GM23338 (cell line): ENCODE measurements around the gene ZFP36L1. TPM values are rescaled to one million over a fixed set of nuclear protein-coding genes. Genes with fewer than 3 reads are reported as not detected.

ENCODE experiments used
- ATAC-seq: fragments of 200-7000 bp; cut with Tn5 transposase; 3 replicates; pipeline ENCODE4 v1.9.1; 2020
- DNase-seq: peaks from one replicate; pipeline ENCODE4 v3.0.0-alpha.2; 2015; ENCODE audit warnings: low spot score
- H2AFZ ChIP-seq: fragments of 200-600 bp; sonication (generic); 2 replicates; pipeline ENCODE4 v1.8.0; 2016; ENCODE audit warnings: antibody characterized with exemption, mild to moderate bottlenecking, moderate library complexity
- H3F3A ChIP-seq: fragments of 200-600 bp; sonication (generic); replicated peaks from 2 replicates; pipeline ENCODE4 v1.8.0; 2017; ENCODE audit warnings: antibody characterized with exemption, mixed run types, low read depth
- H3K27ac ChIP-seq: fragments of 200-600 bp; sonication (generic); 2 replicates; pipeline ENCODE4 v1.6.1; 2016; ENCODE audit warnings: low read depth
- H3K27me3 ChIP-seq: fragments of 200-600 bp; sonication (generic); 2 replicates; pipeline ENCODE4 v1.8.0; 2016; ENCODE audit warnings: mild to moderate bottlenecking, mixed run types, moderate library complexity; ENCODE audit not compliant: insufficient read depth
- H3K36me3 ChIP-seq: fragments of 200-600 bp; sonication (generic); 2 replicates; pipeline ENCODE4 v1.8.0; 2016; ENCODE audit warnings: mild to moderate bottlenecking; ENCODE audit not compliant: insufficient read depth
- H3K4me1 ChIP-seq: fragments of 200-600 bp; sonication (generic); 2 replicates; pipeline ENCODE4 v1.8.0; 2016; ENCODE audit warnings: mild to moderate bottlenecking, moderate library complexity; ENCODE audit not compliant: insufficient read depth
- H3K4me2 ChIP-seq: fragments of 200-600 bp; sonication (generic); 2 replicates; pipeline ENCODE4 v1.7.1; 2017; ENCODE audit warnings: mixed run types
- H3K4me3 ChIP-seq: fragments of 200-600 bp; sonication (generic); 2 replicates; pipeline ENCODE4 v1.6.1; 2016; ENCODE audit warnings: mixed run types
- H3K79me2 ChIP-seq: fragments of 200-600 bp; sonication (generic); replicated peaks from 2 replicates; pipeline ENCODE4 v1.8.0; 2017; ENCODE audit warnings: mild to moderate bottlenecking; ENCODE audit not compliant: insufficient read depth
- H3K9me2 ChIP-seq: fragments of 200-600 bp; sonication (generic); 2 replicates; pipeline ENCODE4 v1.8.0; 2017; ENCODE audit not compliant: insufficient read depth
- H4K20me1 ChIP-seq: fragments of 200-600 bp; sonication (generic); replicated peaks from 2 replicates; pipeline ENCODE4 v1.8.0; 2017; ENCODE audit warnings: mild to moderate bottlenecking; ENCODE audit not compliant: insufficient read depth
- H3K27ac Mint-ChIP-seq: 2 replicates; pipeline ENCODE4 v1.8.0; 2020; ENCODE audit warnings: inconsistent platforms, mild to moderate bottlenecking, moderate library complexity, mixed read lengths
- H3K27me3 Mint-ChIP-seq: 3 replicates; pipeline ENCODE4 v1.8.0; 2022; ENCODE audit warnings: low read depth, mild to moderate bottlenecking, moderate library complexity, mixed read lengths, inconsistent platforms; ENCODE audit not compliant: insufficient read depth, poor library complexity
- H3K36me3 Mint-ChIP-seq: 3 replicates; pipeline ENCODE4 v1.8.0; 2021; ENCODE audit warnings: low read depth, mild to moderate bottlenecking, inconsistent platforms, moderate library complexity, mixed read lengths
- H3K4me1 Mint-ChIP-seq: 3 replicates; pipeline ENCODE4 v1.8.0; 2020; ENCODE audit warnings: mild to moderate bottlenecking, inconsistent platforms, mixed read lengths
- H3K4me3 Mint-ChIP-seq: 3 replicates; pipeline ENCODE4 v1.8.0; 2021; ENCODE audit warnings: moderate library complexity, mild to moderate bottlenecking, inconsistent platforms, mixed read lengths
- H3K9me3 Mint-ChIP-seq: 3 replicates; pipeline ENCODE4 v1.8.0; 2020; ENCODE audit warnings: moderate library complexity, mild to moderate bottlenecking, inconsistent platforms, mixed read lengths
- CREB1 ChIP-seq: fragments of 250-450 bp; sonication (Bioruptor Pico); IDR thresholded peaks from 2 replicates; pipeline ENCODE4 v1.5.0; 2020; ENCODE audit warnings: low read depth, mild to moderate bottlenecking, moderate library complexity
- EZH2 ChIP-seq: fragments of 200-600 bp; sonication (generic); IDR thresholded peaks from one replicate; pipeline ENCODE4 v1.8.0; 2017; ENCODE audit warnings: antibody characterized with exemption, mild to moderate bottlenecking, low read depth; ENCODE audit not compliant: unreplicated experiment
- NANOG ChIP-seq: IDR thresholded peaks from 2 replicates; pipeline ENCODE4 v1.6.1; 2016; ENCODE audit warnings: antibody characterized with exemption, borderline replicate concordance
- POLR2AphosphoS5 ChIP-seq: IDR thresholded peaks from 2 replicates; pipeline ENCODE4 v1.6.1; 2016; ENCODE audit warnings: antibody characterized with exemption, low read depth
- STAT1 ChIP-seq: IDR thresholded peaks from one replicate; pipeline ENCODE4 v1.6.1; 2016; ENCODE audit warnings: antibody characterized with exemption; ENCODE audit not compliant: unreplicated experiment
- ZNF114 ChIP-seq: fragments of 250-450 bp; sonication (Bioruptor Pico); IDR thresholded peaks from 2 replicates; pipeline ENCODE4 v1.5.0; 2020; ENCODE audit warnings: mild to moderate bottlenecking, moderate library complexity
- ZNF331 ChIP-seq: fragments of 250-450 bp; sonication (Bioruptor Pico); IDR thresholded peaks from 2 replicates; pipeline ENCODE4 v1.5.0; 2020; ENCODE audit warnings: low read depth, mild to moderate bottlenecking, moderate library complexity
- ZNF462 ChIP-seq: fragments of 250-450 bp; sonication (Bioruptor Pico); IDR thresholded peaks from 2 replicates; pipeline ENCODE4 v1.5.0; 2020; ENCODE audit warnings: mild to moderate bottlenecking, moderate library complexity
- polyA plus RNA-seq: library from polyadenylated mRNA; unstranded; fragments of >200 nt; fragmentation: Nextera tagmentation; extraction: Ambion mirVana; gene quantifications from 2 replicates; pipeline ENCODE4 v1.2.1, GENCODE V29; 2016
- total RNA-seq: library from RNA; depleted of rRNA; stranded (reverse); fragments of >200 nt; shearing (Covaris generic); gene quantifications from 2 replicates; pipeline ENCODE4 v1.2.3, GENCODE V29; 2014
- TF ChIP-seq, protein P1 (sequence below), 2 experiments: fragments of 200-600 bp in 1 of 2; sonication (generic) in 1 of 2; conservative IDR thresholded peaks; 2 replicates each; pipeline versions ENCODE4 v1.5.1 to v1.6.1; 2016 to 2017; ENCODE audit warnings: antibody characterized with exemption in 2 of 2, low read depth in 2 of 2, mild to moderate bottlenecking in 2 of 2, moderate library complexity in 1 of 2

Gene ZFP36L1
- total and polyA plus RNA-seq, 2 experiments from 2014 or later, result 148 to 382 TPM

DNA sequence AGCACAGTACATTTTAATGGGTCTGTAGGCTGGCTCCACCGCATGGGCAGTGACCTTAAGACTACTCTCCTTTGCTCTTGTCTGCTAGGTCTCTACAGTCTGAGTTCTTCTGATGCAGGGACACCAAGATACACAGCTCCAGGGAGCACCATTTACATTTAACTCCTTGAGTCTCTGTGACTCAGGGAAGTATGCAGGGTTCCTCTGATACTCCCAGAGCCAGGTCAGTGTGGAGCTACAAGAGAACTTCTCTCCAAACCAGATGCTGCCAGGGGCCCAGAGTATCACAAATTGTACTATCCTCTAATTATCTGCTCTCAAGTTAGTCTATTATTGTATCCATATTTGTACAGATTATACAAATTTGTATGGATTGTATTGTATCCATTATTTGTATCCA, 15.2 kb downstream of the ZFP36L1 start (continued):
- TF ChIP-seq ZNF462 (CRISPR knock-in tag), result no peak

DNA sequence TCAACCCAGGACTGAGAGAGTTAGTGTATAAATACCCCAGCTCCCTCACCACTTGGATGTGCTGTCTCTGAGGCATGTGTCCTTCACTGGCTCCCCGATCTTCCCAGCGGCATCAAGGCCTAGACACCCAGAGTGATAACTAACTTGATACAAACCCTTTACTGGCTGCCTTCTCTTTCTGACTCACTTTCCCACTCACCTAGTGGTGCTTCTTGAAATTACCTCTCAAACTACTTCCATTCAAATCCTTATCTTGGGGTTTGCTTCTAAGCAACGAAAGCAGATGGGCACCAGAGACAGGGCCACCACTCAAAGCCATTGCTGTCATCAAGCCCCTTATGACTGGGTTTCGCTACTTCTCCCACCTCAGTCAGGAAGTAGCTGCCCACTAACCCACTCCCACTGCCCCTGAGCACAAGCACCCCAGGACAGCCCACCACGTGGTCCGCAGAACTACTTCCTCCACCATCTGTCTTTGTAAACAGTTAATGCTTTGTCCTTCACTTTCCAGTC, 17.2 kb downstream of the ZFP36L1 start:
- Histone ChIP-seq H4K20me1 (no peaks in the 10 kb centered on the region), H2AFZ (no peak overlapping the region), H3K27ac (no peak overlapping the region), H3K27me3 (no peaks in the 10 kb centered on the region), H3K36me3 (no peaks in the 10 kb centered on the region), H3K4me2 (no peak overlapping the region), H3K4me1 (no peaks in the 10 kb centered on the region; the same call in 1 of the 2 replicates), H3K79me2 (no peaks in the 10 kb centered on the region), H3K9me2 (no peaks in the 10 kb centered on the region), H3F3A (no peaks in the 10 kb centered on the region), H3K4me3 (no peak overlapping the region)
- peaks cover 11% of the 10 kb centered on the region for H3K4me1 Mint-ChIP-seq
- H3K27ac Mint-ChIP-seq, result no peak overlapping the region
- ATAC-seq (peak; percentile 76), DNase-seq (peak; percentile 74)
- no peaks in the 10 kb centered on the region; the same call in 2 of the 3 replicates for H3K9me3 Mint-ChIP-seq
- H3K27me3 Mint-ChIP-seq, result peaks cover 1% of the 10 kb centered on the region
- no peak for TF ChIP-seq CREB1
- TF ChIP-seq NANOG, result no peak
- TF ChIP-seq STAT1, result no peak
- TF ChIP-seq ZNF114 (CRISPR knock-in tag), result no peak
- no peak for TF ChIP-seq POLR2AphosphoS5
- TF ChIP-seq, protein P1, sequence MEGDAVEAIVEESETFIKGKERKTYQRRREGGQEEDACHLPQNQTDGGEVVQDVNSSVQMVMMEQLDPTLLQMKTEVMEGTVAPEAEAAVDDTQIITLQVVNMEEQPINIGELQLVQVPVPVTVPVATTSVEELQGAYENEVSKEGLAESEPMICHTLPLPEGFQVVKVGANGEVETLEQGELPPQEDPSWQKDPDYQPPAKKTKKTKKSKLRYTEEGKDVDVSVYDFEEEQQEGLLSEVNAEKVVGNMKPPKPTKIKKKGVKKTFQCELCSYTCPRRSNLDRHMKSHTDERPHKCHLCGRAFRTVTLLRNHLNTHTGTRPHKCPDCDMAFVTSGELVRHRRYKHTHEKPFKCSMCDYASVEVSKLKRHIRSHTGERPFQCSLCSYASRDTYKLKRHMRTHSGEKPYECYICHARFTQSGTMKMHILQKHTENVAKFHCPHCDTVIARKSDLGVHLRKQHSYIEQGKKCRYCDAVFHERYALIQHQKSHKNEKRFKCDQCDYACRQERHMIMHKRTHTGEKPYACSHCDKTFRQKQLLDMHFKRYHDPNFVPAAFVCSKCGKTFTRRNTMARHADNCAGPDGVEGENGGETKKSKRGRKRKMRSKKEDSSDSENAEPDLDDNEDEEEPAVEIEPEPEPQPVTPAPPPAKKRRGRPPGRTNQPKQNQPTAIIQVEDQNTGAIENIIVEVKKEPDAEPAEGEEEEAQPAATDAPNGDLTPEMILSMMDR (conservative IDR thresholded peaks at IDR 0.05; ENCODE audit: low read depth in 2 of 2), result peak; percentile 37 to 47
- TF ChIP-seq ZNF331 (CRISPR knock-in tag), result no peak
- TF ChIP-seq EZH2, result no peak
- no peaks in the 10 kb centered on the region; the same call in 2 of the 3 replicates for H3K36me3 Mint-ChIP-seq
- H3K4me3 Mint-ChIP-seq, result no peak overlapping the region
